Measurements from ENCODE around the gene WFDC5.

Gene WFDC5

GRCh38 chr20:45098103-45098773, 16.7 kb downstream of the WFDC5 start:
- H3K9me3 ChIP-seq, result no peaks in the 10 kb centered on the region
- H3K36me3 ChIP-seq, result no peaks in the 10 kb centered on the region
- intact Hi-C loops (cut with DNase I; ENCODE audit: low total_unique reads), result no loop called here
- no peak for DNase-seq
- TF ChIP-seq CTCF (IDR thresholded peaks at IDR 0.05), result no peak
- peak overlapping the region in 1 of 2 donors; percentile 20 for H3K4me3 ChIP-seq
- peaks cover 0 to 56% of the 10 kb centered on the region in 2 donors for H3K27me3 ChIP-seq
- peaks cover 0 to 17% (median 12%) of the 10 kb centered on the region in 4 donors for H3K4me1 ChIP-seq
- no peak overlapping the region for H3K27ac ChIP-seq

- no peaks in the 10 kb centered on the region for H3K36me3 ChIP-seq
- H3K4me1 ChIP-seq, result peaks cover 0 to 17% (median 12%) of the 10 kb centered on the region in 4 donors
- no peak for DNase-seq
- peaks cover 0 to 56% of the 10 kb centered on the region in 2 donors for H3K27me3 ChIP-seq
- intact Hi-C loops (cut with DNase I; ENCODE audit: low total_unique reads), result no loop called here
- no peak for TF ChIP-seq CTCF (IDR thresholded peaks at IDR 0.05)
- no peaks in the 10 kb centered on the region for H3K9me3 ChIP-seq
- no peak overlapping the region for H3K27ac ChIP-seq
- peak overlapping the region in 1 of 2 donors; percentile 20 for H3K4me3 ChIP-seq
These were observed 17.4 kb downstream of the WFDC5 start for GRCh38 chr20:45097485-45098102.

DNA sequence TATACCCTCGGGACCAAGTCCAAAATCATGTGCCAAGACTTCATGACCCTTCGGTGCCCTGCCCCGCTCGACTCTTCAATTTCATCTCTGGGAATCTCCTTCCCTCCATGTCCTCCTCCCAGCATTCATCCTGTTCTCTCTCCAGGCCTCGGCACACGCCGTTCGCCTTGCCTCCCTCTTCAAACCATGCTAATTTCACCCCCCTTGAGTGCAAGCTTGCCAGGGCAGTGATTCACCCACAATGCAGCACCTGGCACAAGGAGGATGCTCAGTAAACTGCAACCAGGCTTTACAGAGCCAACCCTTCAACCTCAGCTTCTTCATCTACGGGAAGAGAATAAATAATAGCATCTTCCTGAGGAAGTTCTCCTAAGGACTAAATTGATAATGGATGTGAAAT, 18.2 kb downstream of the WFDC5 start:
- no peak overlapping the region for H3K4me3 ChIP-seq
- no peak for TF ChIP-seq CTCF (IDR thresholded peaks at IDR 0.05)
- no peaks in the 10 kb centered on the region for H3K36me3 ChIP-seq
- no peak for DNase-seq
- no peak overlapping the region for H3K27ac ChIP-seq
- intact Hi-C loops (cut with DNase I; ENCODE audit: low total_unique reads), result no loop called here
- H3K4me1 ChIP-seq, result peaks cover 0 to 17% (median 12%) of the 10 kb centered on the region in 4 donors
- H3K27me3 ChIP-seq, result peaks cover 0 to 56% of the 10 kb centered on the region in 2 donors
- no peaks in the 10 kb centered on the region for H3K9me3 ChIP-seq

GRCh38 chr20:45095805-45096238, 19.2 kb downstream of the WFDC5 start:
- H3K4me3 ChIP-seq, result no peak overlapping the region

More at GRCh38 chr20:45095805-45096238, 19.2 kb downstream of the WFDC5 start:
- H3K36me3 ChIP-seq, result no peaks in the 10 kb centered on the region
- no peak overlapping the region for H3K27ac ChIP-seq
- H3K9me3 ChIP-seq, result no peaks in the 10 kb centered on the region
- intact Hi-C loops (cut with DNase I; ENCODE audit: low total_unique reads), result no loop called here
- DNase-seq, result no peak
- TF ChIP-seq CTCF (IDR thresholded peaks at IDR 0.05), result peak; percentile 53 to 71
- H3K4me1 ChIP-seq, result peaks cover 0 to 15% (median 12%) of the 10 kb centered on the region in 4 donors
- peaks cover 0 to 48% of the 10 kb centered on the region in 2 donors for H3K27me3 ChIP-seq

Measured in tibial artery (tissue), 4 donors.